ENCODE results near the gene DAGLA. TPM values are rescaled to one million over a fixed set of nuclear protein-coding genes. Genes with fewer than 3 reads are reported as not detected.

DAGLA gene
- total RNA-seq, 4 donors from 2014 or later: 1.7 to 6.9 (median 2.9) TPM

- H3K27ac ChIP-seq: no peak overlapping the region
- no peak for DNase-seq
Measured at GRCh38 chr11:61763930-61764605, 83.9 kb downstream of the DAGLA start.

GRCh38 chr11:61764606-61765260, 84.5 kb downstream of the DAGLA start:
- no peak for DNase-seq
- H3K9me3 ChIP-seq: no peaks in the 10 kb centered on the region
- intact Hi-C loops (cut with DNase I): no loop called here
- no peak overlapping the region for H3K27ac ChIP-seq
- no peak overlapping the region for H3K4me3 ChIP-seq
- H3K27me3 ChIP-seq: peaks cover 0 to 62% (median 0%) of the 10 kb centered on the region in 4 donors
- no peaks in the 10 kb centered on the region for H3K36me3 ChIP-seq
- 28% methylated on average over 4 of the region's 22 CpGs; no CpG with 5 or more reads in 1 of the 2 donors for WGBS, 2 donors
- H3K4me1 ChIP-seq: no peaks in the 10 kb centered on the region
- TF ChIP-seq, protein P1, sequence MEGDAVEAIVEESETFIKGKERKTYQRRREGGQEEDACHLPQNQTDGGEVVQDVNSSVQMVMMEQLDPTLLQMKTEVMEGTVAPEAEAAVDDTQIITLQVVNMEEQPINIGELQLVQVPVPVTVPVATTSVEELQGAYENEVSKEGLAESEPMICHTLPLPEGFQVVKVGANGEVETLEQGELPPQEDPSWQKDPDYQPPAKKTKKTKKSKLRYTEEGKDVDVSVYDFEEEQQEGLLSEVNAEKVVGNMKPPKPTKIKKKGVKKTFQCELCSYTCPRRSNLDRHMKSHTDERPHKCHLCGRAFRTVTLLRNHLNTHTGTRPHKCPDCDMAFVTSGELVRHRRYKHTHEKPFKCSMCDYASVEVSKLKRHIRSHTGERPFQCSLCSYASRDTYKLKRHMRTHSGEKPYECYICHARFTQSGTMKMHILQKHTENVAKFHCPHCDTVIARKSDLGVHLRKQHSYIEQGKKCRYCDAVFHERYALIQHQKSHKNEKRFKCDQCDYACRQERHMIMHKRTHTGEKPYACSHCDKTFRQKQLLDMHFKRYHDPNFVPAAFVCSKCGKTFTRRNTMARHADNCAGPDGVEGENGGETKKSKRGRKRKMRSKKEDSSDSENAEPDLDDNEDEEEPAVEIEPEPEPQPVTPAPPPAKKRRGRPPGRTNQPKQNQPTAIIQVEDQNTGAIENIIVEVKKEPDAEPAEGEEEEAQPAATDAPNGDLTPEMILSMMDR (IDR thresholded peaks at IDR 0.05): no peak
- no peak for TF ChIP-seq POLR2A (IDR thresholded peaks at IDR 0.05)

More at GRCh38 chr11:61763930-61764605, 83.9 kb downstream of the DAGLA start:
- H3K36me3 ChIP-seq: no peaks in the 10 kb centered on the region
- TF ChIP-seq POLR2A (IDR thresholded peaks at IDR 0.05): no peak
- TF ChIP-seq, protein P1 (IDR thresholded peaks at IDR 0.05): no peak
- no peaks in the 10 kb centered on the region for H3K9me3 ChIP-seq
- WGBS, 2 donors: 60 to 62% methylated on average over 9 to 12 of the region's 23 CpGs
- peaks cover 0 to 55% (median 0%) of the 10 kb centered on the region in 4 donors for H3K27me3 ChIP-seq
- intact Hi-C loops (cut with DNase I): no loop called here
- H3K4me3 ChIP-seq: no peak overlapping the region
- no peaks in the 10 kb centered on the region for H3K4me1 ChIP-seq

- no peaks in the 10 kb centered on the region for H3K36me3 ChIP-seq
- peaks cover 0 to 56% (median 0%) of the 10 kb centered on the region in 4 donors for H3K27me3 ChIP-seq
- no peak for DNase-seq
- no peak overlapping the region for H3K27ac ChIP-seq
- no peak overlapping the region for H3K4me3 ChIP-seq
- TF ChIP-seq, protein P1 (IDR thresholded peaks at IDR 0.05): no peak
- TF ChIP-seq POLR2A (IDR thresholded peaks at IDR 0.05): no peak
- WGBS, 2 donors: 84 to 87% methylated on average over 6 to 8 of the region's 26 CpGs
- H3K9me3 ChIP-seq: no peaks in the 10 kb centered on the region
- H3K4me1 ChIP-seq: no peaks in the 10 kb centered on the region
- intact Hi-C loops (cut with DNase I): no loop called here
Measured at GRCh38 chr11:61765550-61766253, 85.5 kb downstream of the DAGLA start.

DNA sequence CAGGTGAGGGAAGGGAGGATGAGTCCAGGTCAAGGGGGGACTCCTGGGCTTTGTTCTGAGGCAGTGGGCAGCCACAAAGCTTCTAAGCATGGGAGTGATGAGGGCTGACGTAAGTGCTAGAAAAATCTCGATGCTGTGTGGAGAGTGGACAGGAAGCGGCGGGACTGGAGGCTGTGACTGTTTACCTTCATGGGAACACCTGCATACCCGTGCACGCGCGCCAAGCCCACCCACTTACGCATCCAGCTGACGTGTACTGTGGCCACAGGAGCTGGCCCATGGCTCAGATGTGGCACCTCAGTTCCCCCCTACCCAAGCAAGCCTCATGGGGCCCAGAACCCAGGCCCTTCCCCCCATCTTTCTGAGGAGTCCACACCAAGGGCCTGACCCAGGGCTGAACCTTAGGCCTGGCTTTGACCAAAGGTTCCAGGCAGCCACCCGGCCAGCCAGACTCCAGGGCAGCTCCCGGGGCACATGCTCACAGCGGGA, 86.2 kb downstream of the DAGLA start:
- Histone ChIP-seq H3K27ac (no peak overlapping the region), H3K27me3 (peaks cover 0 to 49% (median 0%) of the 10 kb centered on the region in 4 donors), H3K4me1 (no peaks in the 10 kb centered on the region), H3K9me3 (no peaks in the 10 kb centered on the region), H3K4me3 (no peak overlapping the region), H3K36me3 (no peaks in the 10 kb centered on the region)
- WGBS, 2 donors: 66 to 74% methylated on average over 11 to 13 of the region's 13 CpGs
- DNase-seq: no peak
- TF ChIP-seq, protein P1 (IDR thresholded peaks at IDR 0.05): no peak
- no peak for TF ChIP-seq POLR2A (IDR thresholded peaks at IDR 0.05)
- intact Hi-C loops (cut with DNase I): no loop called here
